HG03571 (cell line): ENCODE data around the gene IGF2BP1.

Experiments
- ATAC-seq: cut with Tn5 transposase; IDR thresholded peaks from one replicate; pipeline ENCODE4 v1.9.1; 2021; ENCODE audit not compliant: unreplicated experiment

IGF2BP1 gene

DNA sequence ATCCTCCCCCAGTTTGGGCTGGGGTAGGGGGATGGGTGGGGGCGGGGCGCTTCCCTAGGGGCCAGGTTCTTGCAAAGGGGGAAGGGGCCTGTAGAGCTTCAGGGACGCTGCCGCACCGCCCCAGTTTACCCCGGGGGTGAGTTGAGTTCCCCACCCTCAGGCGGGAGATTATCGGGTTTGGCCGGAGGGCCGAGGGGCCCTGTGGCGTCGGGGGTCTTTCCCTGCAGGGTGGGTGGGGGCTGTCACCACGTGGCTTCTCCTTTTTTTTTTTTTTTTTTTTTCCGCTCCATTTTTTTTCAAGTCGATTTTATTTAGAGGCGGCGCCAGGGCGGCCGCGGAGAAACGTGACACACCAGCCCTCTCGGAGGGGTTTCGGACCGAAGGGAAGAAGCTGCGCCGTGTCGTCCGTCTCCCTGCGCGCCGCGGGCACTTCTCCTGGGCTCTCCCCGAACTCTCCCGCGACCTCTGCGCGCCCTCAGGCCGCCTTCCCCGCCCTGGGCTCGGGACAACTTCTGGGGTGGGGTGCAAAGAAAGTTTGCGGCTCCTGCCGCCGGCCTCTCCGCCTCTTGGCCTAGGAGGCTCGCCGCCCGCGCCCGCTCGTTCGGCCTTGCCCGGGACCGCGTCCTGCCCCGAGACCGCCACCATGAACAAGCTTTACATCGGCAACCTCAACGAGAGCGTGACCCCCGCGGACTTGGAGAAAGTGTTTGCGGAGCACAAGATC lies at the start of gene IGF2BP1:
Gene IGF2BP1, plus strand, starts transcription at position 283 of the 724 bp plus-strand sequence. Its CDS starts 361 bp downstream, at position 644.
- no peak for ATAC-seq

DNA sequence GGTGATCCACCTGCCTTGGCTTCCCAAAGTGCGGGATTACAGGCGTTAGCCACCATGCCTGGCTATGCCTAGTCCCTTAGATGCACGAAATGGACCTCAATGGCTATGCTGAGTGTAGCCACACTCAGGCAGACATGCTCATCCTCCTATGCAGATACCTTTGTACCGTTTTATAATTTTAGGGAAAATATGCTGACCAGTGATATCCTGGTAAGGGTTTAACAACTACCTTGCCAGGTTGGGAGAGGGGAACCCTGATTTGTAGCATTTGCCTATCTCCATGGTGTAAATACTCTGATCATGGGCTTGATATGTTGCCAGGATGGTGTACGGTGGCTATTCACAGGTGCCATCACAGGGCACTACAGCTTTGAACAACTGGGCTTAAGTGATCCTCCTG lies 45.6 kb upstream of the IGF2BP1 start:
- ATAC-seq = no peak

DNA sequence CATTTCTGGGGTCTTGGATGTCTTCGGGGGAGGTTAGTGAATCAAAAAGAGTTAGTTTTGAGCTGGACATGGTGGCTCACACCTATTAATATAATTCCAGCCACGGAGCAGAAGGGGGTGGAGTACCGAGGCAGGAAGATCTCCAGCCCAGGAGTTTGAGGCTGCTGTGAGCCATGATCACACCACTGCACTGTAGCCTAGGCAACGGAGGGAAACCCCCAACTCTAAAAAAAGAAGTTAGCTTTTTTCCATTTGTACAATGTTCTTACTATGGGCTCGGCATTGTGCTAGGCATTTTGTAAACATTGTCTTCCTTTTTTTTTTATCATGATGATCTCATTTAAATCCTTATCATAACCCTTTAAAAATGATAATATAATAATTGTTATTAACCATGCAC lies 44.3 kb upstream of the IGF2BP1 start:
- ATAC-seq = no peak

DNA sequence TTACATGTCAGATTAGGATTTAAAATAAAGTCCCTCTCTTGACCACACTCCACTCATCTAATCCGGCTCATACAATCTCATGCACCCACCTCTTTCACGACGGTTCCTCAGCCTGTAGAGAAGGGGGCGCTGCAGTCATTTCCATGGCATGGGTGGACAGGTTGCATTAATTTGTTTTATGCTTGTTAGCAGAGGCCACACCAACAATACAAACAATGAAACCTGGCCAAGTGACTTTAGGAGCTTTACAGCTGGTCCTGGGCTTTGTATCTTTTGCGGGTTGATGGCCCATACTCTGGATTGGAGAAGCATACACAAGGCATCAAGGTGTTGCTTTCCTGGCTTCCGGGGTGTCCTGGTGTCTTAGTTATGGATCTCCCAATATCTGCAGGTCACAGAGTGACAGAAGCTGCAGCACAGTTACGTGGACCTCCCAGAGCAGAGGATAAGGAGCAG lies 42.9 kb upstream of the IGF2BP1 start:
- no peak for ATAC-seq

DNA sequence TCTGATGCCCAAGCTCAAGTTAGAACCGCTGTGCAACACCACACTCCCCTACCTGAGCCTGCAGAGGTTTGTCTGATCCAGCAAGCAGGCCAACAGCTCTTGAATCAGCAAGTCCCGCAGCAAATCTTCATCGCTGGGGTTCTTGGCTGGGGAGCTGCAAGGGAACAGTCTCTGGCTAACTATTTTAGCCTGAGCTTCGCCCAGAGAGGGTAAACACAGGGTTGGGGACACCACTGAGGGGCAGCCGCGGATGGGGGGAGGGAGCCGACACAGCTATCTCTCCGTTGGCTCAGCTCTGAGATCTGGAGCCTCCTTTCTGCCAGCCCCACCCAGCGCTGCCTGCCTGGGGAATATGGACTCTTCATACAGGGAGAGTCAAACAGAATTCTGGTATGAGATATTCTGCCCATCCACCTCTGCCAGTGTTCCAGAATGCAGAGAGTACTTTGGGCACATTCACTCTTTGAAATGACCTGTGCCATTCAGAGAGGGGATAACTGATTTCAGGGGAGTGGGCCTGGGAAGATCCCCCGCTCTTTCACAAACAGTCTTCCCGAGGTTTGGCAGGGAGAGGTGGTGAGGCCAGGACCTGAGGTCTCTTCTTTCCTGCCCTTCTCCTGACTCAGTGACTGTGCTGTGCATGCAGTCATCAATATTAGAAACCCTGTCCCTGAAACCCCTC lies 36.2 kb upstream of the IGF2BP1 start:
- ATAC-seq = no peak

DNA sequence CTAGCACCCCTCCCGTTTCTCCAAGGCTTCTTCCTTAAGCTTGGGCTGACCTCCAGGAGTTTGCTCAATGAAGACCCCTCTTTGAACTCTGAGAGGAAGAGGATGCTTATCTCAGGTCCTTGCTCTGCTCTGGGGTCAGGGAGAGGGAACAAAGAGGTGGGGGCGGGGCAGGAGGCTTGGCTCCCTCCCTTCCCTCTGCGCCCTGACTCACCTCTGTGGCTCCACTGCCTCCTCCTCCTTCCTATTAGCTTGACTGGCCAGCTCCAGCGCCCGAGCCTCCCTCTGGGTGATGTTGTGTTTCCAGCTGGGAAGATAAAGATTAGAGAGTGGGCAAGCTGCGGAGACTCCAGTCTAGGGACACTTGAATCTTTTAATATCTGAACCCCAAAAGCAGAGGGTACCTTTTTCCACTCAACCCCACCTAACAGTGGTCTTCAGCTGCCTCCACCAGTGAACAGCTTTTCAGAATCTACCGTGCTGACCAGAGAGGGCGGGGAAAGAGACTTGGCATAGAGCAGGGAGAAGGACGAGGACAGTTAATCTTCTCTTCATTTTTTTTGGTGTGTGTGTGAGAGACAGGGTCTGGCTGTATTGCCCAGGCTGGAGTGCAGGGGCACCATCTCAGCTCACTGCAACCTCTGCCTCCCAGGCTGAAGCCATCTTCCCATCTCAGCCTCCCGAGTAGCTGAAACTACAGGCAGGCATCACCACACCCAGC lies 35.5 kb upstream of the IGF2BP1 start:
- ATAC-seq = no peak

DNA sequence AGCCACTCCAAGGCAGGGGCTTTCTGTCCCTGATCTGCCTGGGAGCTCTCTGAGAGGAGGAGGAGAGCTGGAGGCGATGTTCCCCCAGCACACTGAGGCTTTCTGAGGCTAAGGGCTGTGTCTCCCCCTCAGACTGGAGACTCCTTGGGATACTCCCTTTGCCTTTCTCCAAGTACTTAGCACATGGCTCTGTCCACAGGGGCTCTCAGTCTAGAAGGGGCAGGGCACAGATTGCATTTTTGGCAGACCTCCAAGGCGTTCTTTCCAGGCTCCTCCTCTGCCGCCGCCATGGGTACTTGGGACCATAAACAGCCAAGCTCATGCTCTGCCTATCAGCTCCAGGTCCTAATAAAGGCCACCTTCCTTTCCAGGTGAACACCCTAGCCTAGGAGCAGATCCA lies 27.0 kb upstream of the IGF2BP1 start:
- no peak for ATAC-seq

DNA sequence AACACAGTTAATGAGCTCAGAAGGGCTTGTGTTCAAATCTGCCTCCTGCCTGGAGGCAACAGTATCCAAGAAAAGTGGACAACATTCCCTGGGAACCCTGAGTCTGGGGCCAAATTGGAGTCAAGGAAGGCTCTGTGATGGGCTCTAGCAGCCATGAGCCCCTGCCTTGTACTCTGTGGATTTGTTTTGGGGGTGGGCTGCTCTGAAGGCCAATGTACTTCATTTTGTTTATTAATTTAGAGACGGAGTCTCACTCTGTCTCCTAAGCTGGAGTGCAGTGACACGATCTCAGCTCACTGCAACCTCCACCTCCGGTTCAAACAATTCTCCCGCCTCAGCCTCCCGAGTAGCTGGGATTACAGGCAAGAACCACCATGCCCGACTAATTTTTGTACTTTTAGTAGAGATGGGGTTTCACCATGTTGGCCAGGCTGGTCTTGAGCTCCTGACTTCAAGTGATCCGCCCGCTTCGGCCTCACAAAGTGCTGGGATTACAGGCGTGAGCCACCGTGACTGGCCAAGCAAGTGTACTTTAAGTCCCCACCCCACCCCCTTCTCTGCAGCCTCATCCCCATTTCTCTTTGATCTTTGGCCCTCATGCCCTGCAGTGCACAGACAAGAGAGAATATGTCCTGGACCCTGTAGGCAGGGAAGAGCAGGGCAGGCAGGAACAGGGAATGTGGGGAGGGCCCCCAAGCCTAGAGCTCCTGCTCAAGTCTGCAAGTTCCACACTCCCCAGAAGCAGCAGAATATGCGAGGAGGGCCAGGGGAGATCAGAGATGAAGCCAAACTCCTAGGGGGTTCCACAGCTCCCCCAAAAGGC lies 26.1 kb upstream of the IGF2BP1 start:
- ATAC-seq = no peak

DNA sequence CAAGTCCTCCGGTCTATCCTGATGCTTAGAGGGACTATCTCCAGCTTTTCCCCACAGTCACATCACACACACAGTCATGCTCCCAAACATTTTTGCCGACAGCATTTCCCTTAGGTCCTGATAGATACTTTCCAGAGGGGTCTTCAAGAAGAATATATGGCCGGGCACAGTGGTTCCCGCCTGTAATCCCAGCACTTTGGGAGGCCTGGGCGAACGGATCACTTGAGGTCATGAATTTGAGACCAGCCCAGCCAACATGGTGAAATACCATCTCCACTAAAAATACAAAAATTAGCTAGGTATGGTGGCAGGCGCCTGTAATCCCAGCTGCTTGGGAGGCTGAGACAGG lies 24.5 kb upstream of the IGF2BP1 start:
- ATAC-seq = no peak

DNA sequence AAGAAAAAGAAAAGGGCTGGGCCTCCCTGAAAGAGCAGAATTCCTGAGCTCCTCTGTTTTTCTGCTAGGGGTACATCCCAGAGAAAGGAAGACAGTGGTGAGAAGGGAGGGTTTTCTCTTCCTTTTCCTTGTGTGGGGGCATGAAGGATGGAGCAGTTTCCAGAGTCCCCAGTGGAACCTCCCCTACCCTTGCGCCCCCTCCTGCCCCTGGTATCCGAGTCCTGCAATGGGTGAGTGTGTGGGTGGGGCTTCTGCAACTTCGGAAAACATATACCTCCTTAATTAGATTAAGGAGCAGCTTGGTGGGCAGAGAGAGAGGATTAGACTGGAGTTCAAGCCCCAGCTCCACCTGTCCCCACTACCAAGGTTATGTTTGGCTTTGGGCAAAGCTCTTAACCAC lies 23.4 kb upstream of the IGF2BP1 start:
- ATAC-seq = no peak

DNA sequence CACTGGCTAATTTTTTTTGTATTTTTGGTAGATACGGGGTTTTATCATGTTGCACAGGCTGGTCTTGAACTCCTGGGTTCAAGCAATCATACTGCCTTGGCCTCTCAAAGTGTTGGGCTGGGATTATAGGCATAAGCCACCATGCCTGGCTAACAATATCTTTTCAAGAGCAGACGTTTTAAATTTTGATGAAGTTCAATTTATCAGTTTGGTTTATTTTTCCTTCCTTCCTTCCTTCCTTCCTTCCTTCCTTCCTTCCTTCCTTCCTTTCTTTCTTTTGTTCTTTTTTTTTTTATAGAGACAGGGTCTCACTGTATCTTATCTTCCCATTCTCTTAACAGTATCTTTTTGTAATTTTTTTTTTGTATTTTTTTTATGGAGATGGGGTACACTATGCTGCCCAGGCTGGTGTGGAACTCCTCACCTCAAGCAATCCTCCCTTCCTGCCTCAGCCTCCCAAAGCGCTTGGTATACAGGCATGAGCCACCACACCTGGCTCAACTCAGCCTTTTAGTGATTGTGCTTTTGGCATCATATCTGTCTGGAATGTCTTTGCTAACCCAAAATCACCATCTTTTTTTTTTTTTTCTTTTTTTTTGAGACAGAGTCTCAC lies 15.2 kb upstream of the IGF2BP1 start:
- no peak for ATAC-seq

DNA sequence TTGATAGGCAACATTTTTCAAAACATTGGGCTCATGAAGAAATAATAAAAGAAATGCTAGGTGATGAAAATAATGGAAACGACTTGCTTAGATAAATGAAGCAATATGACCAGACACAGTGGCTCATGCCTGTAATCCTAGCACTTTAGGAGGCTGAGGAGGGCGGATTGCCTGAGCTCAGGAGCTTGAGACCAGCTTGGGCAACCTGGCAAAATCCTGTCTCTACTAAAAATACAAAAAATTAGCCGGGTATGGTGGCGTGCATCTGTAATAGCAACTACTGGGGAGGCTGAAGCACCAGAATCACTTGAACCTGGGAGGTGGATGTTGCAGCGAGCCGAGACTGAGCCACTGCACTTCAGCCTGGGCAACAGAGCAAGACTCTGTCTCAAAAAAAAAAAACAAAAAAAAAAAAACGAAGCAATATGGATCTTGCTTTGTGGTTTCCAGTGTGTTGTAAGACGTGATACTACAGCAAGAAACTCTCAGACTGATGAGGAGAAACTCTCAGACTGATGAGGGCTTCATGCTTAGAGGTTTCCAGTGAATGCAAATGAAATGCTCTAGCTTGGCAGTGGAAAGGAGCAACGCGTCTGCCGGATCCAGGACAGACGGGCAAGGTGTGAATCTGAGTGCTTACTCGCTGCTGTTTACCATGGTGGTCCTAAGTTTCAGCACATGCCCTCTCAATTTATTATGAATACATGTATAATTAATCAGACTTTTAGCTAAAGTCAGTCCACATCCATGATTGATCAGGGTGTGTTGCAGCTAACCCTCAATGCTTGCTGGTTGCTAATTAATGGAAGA lies 11.5 kb upstream of the IGF2BP1 start:
- ATAC-seq = no peak

DNA sequence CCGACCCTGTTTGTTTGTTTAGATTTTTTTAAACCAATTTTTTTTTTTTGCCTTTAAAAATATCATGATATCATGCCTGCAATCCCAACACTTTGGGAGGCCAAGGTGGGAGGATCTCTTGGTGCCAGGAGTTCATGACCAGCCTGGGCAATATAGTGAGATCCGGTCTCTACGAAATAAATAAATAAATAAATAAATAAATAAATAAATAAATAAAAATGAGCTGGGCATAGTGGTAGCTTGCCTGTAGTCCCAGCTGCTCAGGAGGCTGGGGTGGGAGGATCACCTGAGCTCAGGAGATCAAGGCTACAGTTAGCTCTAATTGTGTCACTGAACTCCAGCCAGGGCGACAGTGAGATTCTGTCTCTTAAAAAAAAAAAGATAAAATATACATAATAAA lies 8.1 kb upstream of the IGF2BP1 start:
- no peak for ATAC-seq

DNA sequence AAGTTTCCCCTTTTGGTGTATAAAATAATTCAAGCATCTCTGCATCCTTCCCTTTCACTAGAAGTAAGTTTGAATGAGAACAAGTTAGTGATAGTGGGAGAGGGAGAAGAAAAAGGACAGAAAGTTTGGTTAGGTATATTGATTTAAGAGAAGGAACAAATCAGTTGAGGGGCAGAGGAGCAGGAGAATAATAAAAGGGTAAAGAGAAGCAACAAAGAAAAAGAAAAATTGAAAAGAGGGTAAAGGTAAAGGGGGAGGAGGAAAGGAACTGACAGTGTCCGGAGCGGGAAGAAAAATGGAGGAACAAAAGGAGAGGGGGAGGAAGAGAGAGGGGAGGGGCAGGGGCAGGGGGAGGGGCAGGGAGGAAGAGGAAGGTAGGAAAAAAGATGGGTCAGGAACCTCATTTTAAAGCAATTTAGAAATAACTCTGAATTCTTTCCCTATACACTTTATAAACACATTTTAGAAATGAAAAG lies 6.3 kb upstream of the IGF2BP1 start:
- no peak for ATAC-seq

DNA sequence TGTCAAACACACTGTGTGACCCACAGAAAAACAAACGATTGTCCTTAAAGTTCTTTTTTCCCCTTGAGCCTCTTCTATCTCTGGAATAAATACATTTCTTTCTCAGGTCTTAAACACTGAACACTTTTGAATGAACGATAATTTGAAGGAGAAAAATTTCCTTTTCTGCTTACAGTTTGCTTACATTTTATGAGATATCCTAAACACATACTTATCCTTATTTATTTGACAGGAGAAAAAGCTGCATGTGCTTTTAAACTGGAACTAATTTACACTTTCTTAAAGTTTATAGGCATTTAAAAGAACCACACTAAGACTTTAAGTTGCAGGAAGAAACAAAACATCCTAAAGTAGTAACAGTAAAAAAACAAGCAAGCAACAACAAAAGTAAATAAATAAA lies 4.7 kb upstream of the IGF2BP1 start:
- no peak for ATAC-seq

DNA sequence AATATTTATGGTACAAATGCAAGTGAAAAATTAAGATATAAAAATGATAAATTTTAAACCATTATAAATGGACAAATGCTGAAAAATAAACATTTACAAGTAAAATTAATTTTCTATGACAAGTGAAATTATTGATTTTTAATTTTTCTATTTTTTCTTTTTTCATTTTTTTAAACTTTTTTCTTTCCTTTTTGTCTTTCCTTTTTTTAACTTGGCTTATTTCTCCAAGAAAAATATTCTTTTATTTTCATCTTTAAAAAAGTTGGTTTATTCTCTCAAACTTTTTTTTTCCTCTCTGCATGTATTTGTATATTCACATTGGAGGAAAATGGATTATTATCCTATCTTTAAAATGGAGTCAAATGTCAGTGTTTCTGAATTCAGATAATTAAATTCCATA lies 3.9 kb upstream of the IGF2BP1 start:
- ATAC-seq = no peak

DNA sequence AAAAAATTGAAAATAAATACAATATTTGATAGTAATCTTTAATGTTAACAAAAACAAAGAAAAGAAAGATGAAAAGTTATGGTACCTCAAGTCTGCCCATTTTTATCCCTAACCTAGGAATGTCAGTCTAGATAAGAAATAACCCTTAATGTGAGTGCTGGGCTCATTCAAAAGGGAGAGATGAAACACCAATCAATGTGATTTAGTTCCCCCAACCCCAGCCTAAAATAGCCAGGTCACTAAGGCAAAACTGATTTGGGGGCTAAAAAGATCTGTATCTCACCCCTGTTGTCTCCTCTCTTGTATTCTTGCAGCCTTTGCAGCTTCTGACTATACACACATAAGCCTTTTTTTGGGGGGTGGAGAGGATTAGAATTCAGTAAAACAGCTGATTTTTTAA lies 3.2 kb upstream of the IGF2BP1 start:
- no peak for ATAC-seq

DNA sequence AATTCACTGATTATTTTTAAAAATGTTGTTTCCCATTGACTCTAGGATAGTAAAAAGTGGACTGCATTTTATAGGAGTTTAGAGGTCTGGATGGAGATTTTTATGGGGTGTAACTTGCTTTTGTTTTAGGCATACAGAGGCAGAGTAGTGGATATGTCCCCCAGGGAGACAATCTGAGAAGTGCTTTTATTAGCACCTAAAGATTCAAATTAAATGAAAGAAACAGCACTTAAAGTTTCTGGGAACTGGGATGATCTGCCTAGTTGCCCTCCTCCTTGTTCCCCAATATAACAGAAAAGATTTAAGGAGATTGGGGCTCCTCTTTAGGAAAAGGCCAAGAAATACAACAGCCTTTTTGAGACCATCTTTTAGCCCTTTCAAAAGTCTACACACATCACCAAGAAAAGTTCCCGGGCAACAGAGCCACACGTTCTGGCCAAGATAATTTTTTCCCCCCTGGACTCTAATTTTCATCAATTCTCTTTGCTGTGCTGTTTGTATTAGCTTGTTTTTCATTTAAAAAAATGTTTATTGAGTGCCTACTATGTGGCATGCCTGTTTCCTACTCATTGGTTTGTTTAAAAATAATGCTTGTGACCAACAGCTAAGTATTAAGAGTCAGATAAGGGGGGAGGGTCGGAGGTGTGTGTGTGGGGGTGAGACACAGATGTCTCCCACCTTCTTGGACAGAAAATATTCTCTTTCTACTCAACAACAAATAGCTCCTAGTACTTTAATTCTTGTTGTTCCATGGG lies 2.5 kb upstream of the IGF2BP1 start:
- no peak for ATAC-seq

DNA sequence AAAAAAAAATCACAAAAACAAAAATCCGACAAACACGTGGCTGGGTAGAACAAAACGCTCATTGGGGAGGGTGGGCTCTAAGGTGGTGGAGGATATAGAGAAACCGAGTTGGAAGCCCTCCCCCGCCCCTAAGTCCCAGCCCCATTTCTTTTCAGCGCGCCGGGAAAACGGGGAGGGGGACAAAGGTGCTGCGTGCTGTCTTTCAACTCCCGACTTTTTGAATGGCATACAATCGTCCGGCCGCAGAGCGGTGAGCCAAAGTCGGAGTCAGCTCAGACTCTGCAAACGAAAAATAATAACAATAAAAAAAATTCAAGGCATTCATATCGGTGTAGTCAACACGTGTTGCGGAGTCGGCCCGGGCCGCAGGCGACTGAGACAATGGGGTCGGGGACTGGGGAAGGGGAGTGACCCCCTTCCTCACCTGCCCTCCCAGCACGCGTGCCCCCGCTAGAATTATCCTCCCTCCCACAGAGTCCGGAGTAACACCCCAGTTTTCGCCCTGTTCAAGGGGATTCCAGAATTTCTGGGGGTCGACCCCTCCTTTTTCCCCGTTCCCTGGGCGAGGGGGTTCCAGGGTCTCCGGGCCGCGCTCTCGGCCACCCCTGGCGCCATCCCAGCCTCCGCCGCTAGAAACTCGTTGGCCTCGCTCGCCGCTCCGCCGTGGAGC lies 1.7 kb upstream of the IGF2BP1 start:
- ATAC-seq = no peak
